SK-N-SH treated with all-trans-retinoic acid at 6 μM for 48 hours (cell line): Measurements from ENCODE around the gene CDC26.

Source experiments
- ATAC-seq: fragments of 200-7000 bp; cut with Tn5 transposase; 3 replicates; pipeline ENCODE4 v1.9.1; 2020; ENCODE audit warnings: mild to moderate bottlenecking, moderate library complexity
- ARNTL ChIP-seq: fragments of 450-650 bp; formaldehyde crosslinking; IDR thresholded peaks from 2 replicates; pipeline ENCODE4 v1.5.0; 2020; ENCODE audit warnings: low read depth, mild to moderate bottlenecking, moderate library complexity, borderline replicate concordance
- BACH2 ChIP-seq: fragments of 250-450 bp; sonication (Bioruptor Pico); IDR thresholded peaks from 2 replicates; pipeline ENCODE4 v1.9.0; 2021; ENCODE audit warnings: mild to moderate bottlenecking, borderline replicate concordance
- CSDC2 ChIP-seq: fragments of 250-450 bp; sonication (Bioruptor Pico); IDR thresholded peaks from 2 replicates; pipeline ENCODE4 v1.5.0; 2020; ENCODE audit warnings: mild to moderate bottlenecking, moderate library complexity
- CSRNP3 ChIP-seq: fragments of 250-450 bp; sonication (Bioruptor Pico); IDR thresholded peaks from 2 replicates; pipeline ENCODE4 v1.5.1; 2021; ENCODE audit warnings: mild to moderate bottlenecking, moderate library complexity
- ESRRG ChIP-seq: fragments of 250-450 bp; sonication (Bioruptor Pico); IDR thresholded peaks from 2 replicates; pipeline ENCODE4 v1.6.1; 2021; ENCODE audit warnings: mild to moderate bottlenecking
- GLIS3 ChIP-seq: fragments of 250-450 bp; sonication (Bioruptor Pico); IDR thresholded peaks from 2 replicates; pipeline ENCODE4 v1.5.0; 2020; ENCODE audit warnings: mild to moderate bottlenecking, moderate library complexity
- ISL1 ChIP-seq: fragments of 250-450 bp; sonication (Bioruptor Pico); IDR thresholded peaks from 2 replicates; pipeline ENCODE4 v2.1.2; 2022; ENCODE audit warnings: mild to moderate bottlenecking, moderate library complexity
- OSR1 ChIP-seq: fragments of 250-450 bp; sonication (Bioruptor Pico); IDR thresholded peaks from 2 replicates; pipeline ENCODE4 v1.8.0; 2022; ENCODE audit warnings: moderate library complexity, mild to moderate bottlenecking, inconsistent platforms
- PATZ1 ChIP-seq: fragments of 250-450 bp; sonication (Bioruptor Pico); IDR thresholded peaks from 2 replicates; pipeline ENCODE4 v1.8.0; 2020; ENCODE audit warnings: mild to moderate bottlenecking, moderate library complexity, borderline replicate concordance
- POU6F1 ChIP-seq: fragments of 250-450 bp; sonication (Bioruptor Pico); IDR thresholded peaks from 2 replicates; pipeline ENCODE4 v1.8.0; 2021; ENCODE audit warnings: low read depth, mild to moderate bottlenecking, moderate library complexity, borderline replicate concordance
- PPARA ChIP-seq: fragments of 250-450 bp; sonication (Bioruptor Pico); IDR thresholded peaks from 2 replicates; pipeline ENCODE4 v1.5.0; 2020; ENCODE audit warnings: mild to moderate bottlenecking, borderline replicate concordance
- SNAI2 ChIP-seq: fragments of 250-450 bp; sonication (Bioruptor Pico); IDR thresholded peaks from 2 replicates; pipeline ENCODE4 v1.5.0; 2020; ENCODE audit warnings: mild to moderate bottlenecking, moderate library complexity
- TCF4 ChIP-seq: fragments of 250-450 bp; sonication (Bioruptor Pico); IDR thresholded peaks from 2 replicates; pipeline ENCODE4 v1.8.0; 2021; ENCODE audit warnings: mild to moderate bottlenecking, moderate library complexity, borderline replicate concordance
- ZC3H10 ChIP-seq: fragments of 250-450 bp; sonication (Bioruptor Pico); IDR thresholded peaks from 2 replicates; pipeline ENCODE4 v1.5.1; 2021; ENCODE audit warnings: mild to moderate bottlenecking, moderate library complexity
- ZFP3 ChIP-seq: fragments of 250-450 bp; sonication (Bioruptor Pico); IDR thresholded peaks from 2 replicates; pipeline ENCODE4 v1.5.0; 2020; ENCODE audit warnings: mild to moderate bottlenecking, moderate library complexity
- ZFP30 ChIP-seq: fragments of 450-650 bp; formaldehyde crosslinking; IDR thresholded peaks from 2 replicates; pipeline ENCODE4 v1.5.0; 2022; ENCODE audit warnings: mild to moderate bottlenecking, moderate library complexity
- ZNF70 ChIP-seq: fragments of 450-650 bp; formaldehyde crosslinking; IDR thresholded peaks from 2 replicates; pipeline ENCODE4 v1.5.0; 2020; ENCODE audit warnings: mild to moderate bottlenecking, moderate library complexity
- ZNF8 ChIP-seq: fragments of 450-650 bp; formaldehyde crosslinking; IDR thresholded peaks from 2 replicates; pipeline ENCODE4 v1.5.0; 2020; ENCODE audit warnings: mild to moderate bottlenecking, moderate library complexity
- TF ChIP-seq, protein P1 (sequence below): fragments of 250-450 bp; sonication (Bioruptor Pico); IDR thresholded peaks from 2 replicates; pipeline ENCODE4 v1.5.0; 2020; ENCODE audit warnings: mild to moderate bottlenecking, moderate library complexity

CDC26 gene

DNA sequence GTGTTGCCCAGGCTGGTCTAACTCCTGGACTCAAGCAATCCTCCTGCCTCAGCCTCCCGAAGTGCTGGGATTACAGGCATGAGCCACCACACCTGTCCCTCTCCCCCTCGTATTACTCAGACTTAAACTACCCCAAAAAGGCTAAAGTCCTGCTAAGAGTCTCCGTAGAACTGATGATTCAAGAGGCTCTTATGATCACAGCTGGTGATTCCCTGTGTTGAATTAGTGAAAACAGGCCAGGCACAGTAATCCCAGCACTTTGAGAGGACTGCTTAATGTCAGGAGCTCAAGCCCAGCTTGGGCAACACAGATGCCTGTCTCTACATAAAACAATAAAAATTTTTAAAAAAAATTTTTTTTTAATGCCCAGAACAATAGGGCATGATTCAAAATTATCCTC lies 9.2 kb downstream of the CDC26 start:
- no peak for TF ChIP-seq ZNF8 (CRISPR knock-in tag)
- no peak for TF ChIP-seq ZC3H10 (CRISPR knock-in tag)
- no peak for TF ChIP-seq ZFP30
- no peak for TF ChIP-seq SNAI2 (CRISPR knock-in tag)
- TF ChIP-seq ARNTL (CRISPR knock-in tag): no peak
- TF ChIP-seq POU6F1 (CRISPR knock-in tag): no peak
- TF ChIP-seq PATZ1 (CRISPR knock-in tag): no peak
- no peak for TF ChIP-seq ZNF70 (CRISPR knock-in tag)
- TF ChIP-seq GLIS3 (CRISPR knock-in tag): no peak
- TF ChIP-seq ESRRG (CRISPR knock-in tag): no peak
- no peak for TF ChIP-seq CSRNP3 (CRISPR knock-in tag)
- ATAC-seq: no peak

- no peak for ATAC-seq
- no peak for TF ChIP-seq SNAI2 (CRISPR knock-in tag)
- no peak for TF ChIP-seq CSDC2
- no peak for TF ChIP-seq ZNF8 (CRISPR knock-in tag)
- no peak for TF ChIP-seq PPARA (CRISPR knock-in tag)
- no peak for TF ChIP-seq GLIS3 (CRISPR knock-in tag)
- no peak for TF ChIP-seq ZC3H10 (CRISPR knock-in tag)
- no peak for TF ChIP-seq OSR1 (CRISPR knock-in tag)
- no peak for TF ChIP-seq POU6F1 (CRISPR knock-in tag)
- TF ChIP-seq ARNTL (CRISPR knock-in tag): no peak
- TF ChIP-seq BACH2 (CRISPR knock-in tag): no peak
- TF ChIP-seq TCF4 (CRISPR knock-in tag): no peak
- no peak for TF ChIP-seq PATZ1 (CRISPR knock-in tag)
- no peak for TF ChIP-seq ZNF70 (CRISPR knock-in tag)
- TF ChIP-seq ZFP3 (CRISPR knock-in tag): no peak
- no peak for TF ChIP-seq ISL1 (CRISPR knock-in tag)
- TF ChIP-seq, protein P1, sequence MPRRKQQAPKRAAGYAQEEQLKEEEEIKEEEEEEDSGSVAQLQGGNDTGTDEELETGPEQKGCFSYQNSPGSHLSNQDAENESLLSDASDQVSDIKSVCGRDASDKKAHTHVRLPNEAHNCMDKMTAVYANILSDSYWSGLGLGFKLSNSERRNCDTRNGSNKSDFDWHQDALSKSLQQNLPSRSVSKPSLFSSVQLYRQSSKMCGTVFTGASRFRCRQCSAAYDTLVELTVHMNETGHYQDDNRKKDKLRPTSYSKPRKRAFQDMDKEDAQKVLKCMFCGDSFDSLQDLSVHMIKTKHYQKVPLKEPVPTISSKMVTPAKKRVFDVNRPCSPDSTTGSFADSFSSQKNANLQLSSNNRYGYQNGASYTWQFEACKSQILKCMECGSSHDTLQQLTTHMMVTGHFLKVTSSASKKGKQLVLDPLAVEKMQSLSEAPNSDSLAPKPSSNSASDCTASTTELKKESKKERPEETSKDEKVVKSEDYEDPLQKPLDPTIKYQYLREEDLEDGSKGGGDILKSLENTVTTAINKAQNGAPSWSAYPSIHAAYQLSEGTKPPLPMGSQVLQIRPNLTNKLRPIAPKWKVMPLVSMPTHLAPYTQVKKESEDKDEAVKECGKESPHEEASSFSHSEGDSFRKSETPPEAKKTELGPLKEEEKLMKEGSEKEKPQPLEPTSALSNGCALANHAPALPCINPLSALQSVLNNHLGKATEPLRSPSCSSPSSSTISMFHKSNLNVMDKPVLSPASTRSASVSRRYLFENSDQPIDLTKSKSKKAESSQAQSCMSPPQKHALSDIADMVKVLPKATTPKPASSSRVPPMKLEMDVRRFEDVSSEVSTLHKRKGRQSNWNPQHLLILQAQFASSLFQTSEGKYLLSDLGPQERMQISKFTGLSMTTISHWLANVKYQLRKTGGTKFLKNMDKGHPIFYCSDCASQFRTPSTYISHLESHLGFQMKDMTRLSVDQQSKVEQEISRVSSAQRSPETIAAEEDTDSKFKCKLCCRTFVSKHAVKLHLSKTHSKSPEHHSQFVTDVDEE: no peak
- no peak for TF ChIP-seq CSRNP3 (CRISPR knock-in tag)
These were observed 13.3 kb downstream of the CDC26 start for GRCh38 chr9:113261917-113262671.
